Mesenchymal stem cell (in vitro differentiated cells and primary cell): ENCODE results near the gene NUP210.

Experiments
- DNase-seq: peaks from one replicate; pipeline ENCODE4 v3.0.0-alpha.2; 2013
- H2AFZ ChIP-seq: one replicate; pipeline ENCODE4 v1.6.1; 2013; ENCODE audit warnings: low read depth, mild to moderate bottlenecking, control low read depth, inconsistent platforms, low read length, moderate library complexity
- H2AK5ac ChIP-seq: 2 replicates; pipeline ENCODE4 v1.6.1; 2013; ENCODE audit warnings: low read length, moderate library complexity, mild to moderate bottlenecking, inconsistent platforms; ENCODE audit not compliant: severe bottlenecking
- H2BK120ac ChIP-seq: one replicate; pipeline ENCODE4 v1.6.1; 2013; ENCODE audit warnings: low read depth, mild to moderate bottlenecking, inconsistent platforms, low read length, moderate library complexity
- H2BK12ac ChIP-seq, 2 experiments: one replicate each; pipeline ENCODE4 v1.6.1; 2013; ENCODE audit warnings: inconsistent platforms in 2 of 2, low read length in 2 of 2, mild to moderate bottlenecking in 2 of 2, moderate library complexity in 2 of 2, control low read depth in 1 of 2
- H2BK15ac ChIP-seq: one replicate; pipeline ENCODE4 v1.6.1; 2013; ENCODE audit warnings: mild to moderate bottlenecking, low read depth, inconsistent platforms; ENCODE audit not compliant: poor library complexity, severe bottlenecking
- H2BK5ac ChIP-seq: 2 replicates; pipeline ENCODE4 v1.6.1; 2013; ENCODE audit warnings: low read depth, mild to moderate bottlenecking, low read length, control low read depth, inconsistent platforms; ENCODE audit not compliant: poor library complexity, severe bottlenecking
- H3K14ac ChIP-seq, 2 experiments: one replicate each; pipeline ENCODE4 v1.6.1; 2013; ENCODE audit warnings: inconsistent platforms in 2 of 2, low read length in 2 of 2, control low read depth in 1 of 2, mild to moderate bottlenecking in 1 of 2, moderate library complexity in 1 of 2
- H3K18ac ChIP-seq, 2 experiments: one replicate each; pipeline ENCODE4 v1.6.1; 2013; ENCODE audit warnings: inconsistent platforms in 2 of 2, low read length in 2 of 2, control low read depth in 1 of 2, low read depth in 1 of 2, mild to moderate bottlenecking in 1 of 2
- H3K23ac ChIP-seq, 2 experiments: one replicate each; pipeline ENCODE4 v1.6.1; 2013; ENCODE audit warnings: inconsistent platforms in 2 of 2, low read length in 2 of 2, mild to moderate bottlenecking in 2 of 2, moderate library complexity in 2 of 2, control low read depth in 1 of 2
- H3K27ac ChIP-seq: 2 replicates; pipeline ENCODE4 v1.5.1; 2013; ENCODE audit warnings: mild to moderate bottlenecking, moderate library complexity, low read length, control low read depth, inconsistent platforms; ENCODE audit not compliant: poor library complexity, severe bottlenecking
- H3K27me3 ChIP-seq, 2 experiments: 2 replicates each; pipeline versions ENCODE4 v1.6.1 to v1.7.0; 2013; ENCODE audit warnings: low read length in 2 of 2, mild to moderate bottlenecking in 2 of 2, moderate library complexity in 2 of 2, control low read depth in 1 of 2, inconsistent platforms in 1 of 2; ENCODE audit not compliant: control insufficient read depth in 1 of 2, insufficient read depth in 1 of 2
- H3K36me3 ChIP-seq, 2 experiments: 2 replicates each; pipeline versions ENCODE4 v1.6.1 to v1.7.0; 2013; ENCODE audit warnings: low read length in 2 of 2, control low read depth in 1 of 2, inconsistent platforms in 1 of 2, low read depth in 1 of 2, mild to moderate bottlenecking in 1 of 2; ENCODE audit not compliant: insufficient read depth in 2 of 2, control insufficient read depth in 1 of 2
- H3K4ac ChIP-seq, 2 experiments: one replicate each; pipeline ENCODE4 v1.6.1; 2013; ENCODE audit warnings: inconsistent platforms in 2 of 2, low read length in 2 of 2, mild to moderate bottlenecking in 2 of 2, moderate library complexity in 2 of 2, control low read depth in 1 of 2, low read depth in 1 of 2
- H3K4me1 ChIP-seq: 2 replicates; pipeline ENCODE4 v1.6.1; 2013; ENCODE audit warnings: low read depth, low read length, control low read depth; ENCODE audit not compliant: control insufficient read depth, insufficient read depth
- H3K4me2 ChIP-seq: 2 replicates; pipeline ENCODE4 v1.6.1; 2013; ENCODE audit warnings: low read length, mild to moderate bottlenecking, inconsistent platforms; ENCODE audit not compliant: poor library complexity, severe bottlenecking
- H3K4me3 ChIP-seq, 2 experiments: 2 replicates each; pipeline versions ENCODE4 v1.5.1 to v1.7.0; 2013; ENCODE audit warnings: low read length in 2 of 2, mild to moderate bottlenecking in 2 of 2, control low read depth in 1 of 2, low read depth in 1 of 2; ENCODE audit not compliant: insufficient read depth in 1 of 2
- H3K79me1 ChIP-seq: replicated peaks from 2 replicates; pipeline ENCODE4 v1.6.1; 2013; ENCODE audit warnings: mild to moderate bottlenecking, control low read depth, low read length, inconsistent platforms; ENCODE audit not compliant: poor library complexity, severe bottlenecking
- H3K9ac ChIP-seq: 2 replicates; pipeline ENCODE4 v1.7.0; 2013; ENCODE audit warnings: mild to moderate bottlenecking, low read length, moderate library complexity
- H3K9me3 ChIP-seq: 2 replicates; pipeline ENCODE4 v1.7.0; 2013; ENCODE audit warnings: mild to moderate bottlenecking, low read length; ENCODE audit not compliant: control insufficient read depth
- H4K8ac ChIP-seq: one replicate; pipeline ENCODE4 v1.6.1; 2013; ENCODE audit warnings: inconsistent platforms, mild to moderate bottlenecking, low read length, moderate library complexity
- H4K91ac ChIP-seq: one replicate; pipeline ENCODE4 v1.6.1; 2013; ENCODE audit warnings: mild to moderate bottlenecking, low read length, inconsistent platforms
- WGBS: methylation state at CpG from one replicate; pipeline ENCODE4 v1.1.7; 2013; ENCODE audit warnings: mixed read lengths; 5-methylcytosine and 5-hydroxymethylcytosine counted together

Gene NUP210

DNA sequence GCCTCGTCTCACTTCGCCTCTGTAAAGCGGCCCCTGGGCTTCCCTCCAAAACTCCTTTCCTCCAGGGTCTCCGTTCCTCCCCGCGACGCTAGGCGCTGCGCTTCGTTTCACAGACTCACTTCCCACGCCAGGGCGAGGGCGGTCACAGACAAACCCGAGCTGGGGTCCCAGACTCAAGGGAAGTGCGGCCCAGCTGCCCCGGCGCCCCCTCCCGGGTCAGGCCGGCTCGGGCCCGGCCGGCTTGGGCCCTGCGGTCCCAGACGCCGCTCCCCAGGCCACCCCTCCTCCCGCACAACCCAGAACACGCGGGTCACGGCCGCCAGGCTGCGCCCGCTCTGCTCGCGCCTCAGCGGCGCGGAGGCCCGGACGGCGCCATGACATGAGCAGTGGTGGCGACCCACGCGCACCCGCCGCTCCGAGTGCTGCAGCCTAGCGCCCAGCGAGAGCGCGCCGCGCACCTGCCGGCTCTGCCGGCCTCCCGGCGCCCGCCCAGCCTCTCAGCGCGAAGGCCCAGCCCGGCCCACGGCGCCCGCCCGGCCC is 547 bp downstream of the NUP210 start:
- peaks cover 16% of the 10 kb centered on the region for H3K4me1 ChIP-seq
- H2BK120ac ChIP-seq = no peak overlapping the region
- H3K4ac ChIP-seq = no peak overlapping the region
- H3K27me3 ChIP-seq = peaks cover 43 to 53% of the 10 kb centered on the region in 2 experiments
- H3K18ac ChIP-seq = no peak overlapping the region
- H2AFZ ChIP-seq = peak overlapping the region; percentile 20
- no peak overlapping the region for H2BK12ac ChIP-seq
- H3K14ac ChIP-seq = no peak overlapping the region
- H3K36me3 ChIP-seq = no peaks in the 10 kb centered on the region
- H3K4me2 ChIP-seq = peak overlapping the region; percentile 83
- peak overlapping the region in 1 of 2 experiments; percentile 45 for H3K4me3 ChIP-seq
- no peak overlapping the region for H3K23ac ChIP-seq
- H3K79me1 ChIP-seq = no peaks in the 10 kb centered on the region
- H3K27ac ChIP-seq = no peak overlapping the region
- H2AK5ac ChIP-seq = no peak overlapping the region
- H2BK5ac ChIP-seq = no peak overlapping the region
- H3K9ac ChIP-seq = no peak overlapping the region
- no peak overlapping the region for H4K8ac ChIP-seq
- no peaks in the 10 kb centered on the region for H3K9me3 ChIP-seq
- under 1% methylated on average over 41 of the region's 64 CpGs for WGBS
- no peak for DNase-seq
- H4K91ac ChIP-seq = no peak overlapping the region
- no peak overlapping the region for H2BK15ac ChIP-seq

GRCh38 chr3:13417166-13417947 is 2.8 kb downstream of the NUP210 start:
- no peak overlapping the region for H2AK5ac ChIP-seq
- H2AFZ ChIP-seq = no peak overlapping the region
- H3K4me2 ChIP-seq = no peak overlapping the region
- peaks cover 43 to 53% of the 10 kb centered on the region in 2 experiments for H3K27me3 ChIP-seq
- H3K36me3 ChIP-seq = no peaks in the 10 kb centered on the region
- H3K18ac ChIP-seq = no peak overlapping the region
- H4K8ac ChIP-seq = no peak overlapping the region
- no peak overlapping the region for H3K9ac ChIP-seq
- H3K4me1 ChIP-seq = peaks cover 16% of the 10 kb centered on the region
- H4K91ac ChIP-seq = no peak overlapping the region
- H3K14ac ChIP-seq = no peak overlapping the region
- DNase-seq = no peak
- H2BK12ac ChIP-seq = no peak overlapping the region
- no peak overlapping the region for H2BK5ac ChIP-seq
- H3K23ac ChIP-seq = no peak overlapping the region
- no peaks in the 10 kb centered on the region for H3K79me1 ChIP-seq
- 85% methylated on average over 5 of the region's 6 CpGs for WGBS
- no peak overlapping the region for H3K4me3 ChIP-seq
- H2BK15ac ChIP-seq = no peak overlapping the region
- no peak overlapping the region for H3K27ac ChIP-seq
- no peak overlapping the region for H2BK120ac ChIP-seq
- H3K4ac ChIP-seq = no peak overlapping the region
- H3K9me3 ChIP-seq = no peaks in the 10 kb centered on the region

DNA sequence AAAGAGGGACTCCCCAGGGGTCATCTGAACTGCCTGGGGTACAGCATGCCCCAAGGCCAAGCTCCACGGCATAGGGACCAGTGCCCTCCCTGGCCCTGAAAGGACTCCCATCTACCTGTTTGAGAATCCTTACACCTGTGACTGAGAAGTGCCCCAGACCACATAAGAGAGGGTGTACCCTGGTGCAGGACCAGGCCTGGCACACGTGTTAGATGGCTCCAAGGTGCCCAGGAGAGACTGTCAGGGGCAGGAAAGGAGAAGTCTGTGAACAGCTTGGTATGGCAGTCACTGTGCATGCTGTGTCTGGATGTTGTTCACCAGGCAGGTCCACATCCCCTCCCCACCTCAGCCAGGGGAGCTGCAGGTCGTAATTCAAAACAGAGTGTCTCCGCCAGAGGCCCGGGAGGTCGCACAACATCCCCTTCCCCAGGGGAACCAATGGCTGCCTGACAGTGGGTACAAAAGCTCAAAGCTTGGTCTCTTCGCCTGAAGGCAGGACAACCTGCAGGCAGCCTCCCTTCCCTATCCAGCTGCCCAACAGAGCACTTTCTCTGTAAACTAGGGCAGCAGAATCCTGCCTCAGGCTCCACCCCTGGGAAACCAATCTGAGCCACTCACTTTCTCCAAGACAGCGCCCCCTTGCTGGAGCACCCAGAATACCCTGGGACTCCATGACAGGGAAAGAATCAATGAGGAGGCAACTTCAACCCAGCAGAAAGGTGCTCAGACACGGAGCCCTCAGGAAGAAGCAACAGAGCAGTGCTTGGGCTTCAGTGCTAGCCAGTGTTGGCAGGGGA is 3.9 kb downstream of the NUP210 start:
- no peak overlapping the region for H4K8ac ChIP-seq
- no peak overlapping the region for H3K9ac ChIP-seq
- no peak overlapping the region for H2AFZ ChIP-seq
- H3K4me1 ChIP-seq = peaks cover 16% of the 10 kb centered on the region
- H3K14ac ChIP-seq = no peak overlapping the region
- no peak overlapping the region for H3K4me2 ChIP-seq
- H2BK5ac ChIP-seq = no peak overlapping the region
- no peaks in the 10 kb centered on the region for H3K79me1 ChIP-seq
- no peak overlapping the region for H3K4ac ChIP-seq
- H2BK12ac ChIP-seq = no peak overlapping the region
- no peak overlapping the region for H2BK15ac ChIP-seq
- 60% methylated on average over 9 of the region's 9 CpGs for WGBS
- no peak overlapping the region for H3K23ac ChIP-seq
- no peak overlapping the region for H3K4me3 ChIP-seq
- H2BK120ac ChIP-seq = no peak overlapping the region
- no peak for DNase-seq
- no peak overlapping the region for H3K18ac ChIP-seq
- H3K9me3 ChIP-seq = no peaks in the 10 kb centered on the region
- no peak overlapping the region for H3K27ac ChIP-seq
- peaks cover 39 to 45% of the 10 kb centered on the region in 2 experiments for H3K27me3 ChIP-seq
- H4K91ac ChIP-seq = no peak overlapping the region
- H3K36me3 ChIP-seq = no peaks in the 10 kb centered on the region
- H2AK5ac ChIP-seq = no peak overlapping the region
